Measurements from ENCODE around the gene RAPGEFL1. TPM values are rescaled to one million over a fixed set of nuclear protein-coding genes. Genes with fewer than 3 reads are reported as not detected.

The RAPGEFL1 gene
- total RNA-seq, 2 experiments from 2014 or later, result 7.7 to 9.4 TPM

GRCh38 chr17:40241252-40241834 lies 64.1 kb downstream of the RAPGEFL1 start:
- no peak for TF ChIP-seq CTCF (IDR thresholded peaks at IDR 0.05)

GRCh38 chr17:40242774-40243173 lies 65.5 kb downstream of the RAPGEFL1 start:
- Mint-ChIP-seq H3K36me3 (ENCODE audit: low read depth) (peaks cover 25% of the 10 kb centered on the region), H3K27me3 (no peaks in the 10 kb centered on the region), H3K9me3 (no peaks in the 10 kb centered on the region), H3K4me3 (no peak overlapping the region), H3K4me1 (ENCODE audit: low read depth) (peaks cover 49% of the 10 kb centered on the region), H3K27ac (peak overlapping the region; percentile 4)
- peaks cover 10% of the 10 kb centered on the region for H3K4me1 ChIP-seq (ENCODE audit: insufficient read depth, low read length)
- no peaks in the 10 kb centered on the region for H3K27me3 ChIP-seq (ENCODE audit: control insufficient read depth in 1 of 2, insufficient read depth in 2 of 2, low read length in 2 of 2)
- DNase-seq (no peak), ATAC-seq (ENCODE audit: poor library complexity) (no peak)
- H3K9me3 ChIP-seq (ENCODE audit: control insufficient read depth in 1 of 2, insufficient read depth in 1 of 2, low read length in 2 of 2), result no peaks in the 10 kb centered on the region
- POLR2A ChIA-PET, result no interaction called here
- no peak overlapping the region for H3K27ac ChIP-seq (ENCODE audit: low read depth in 1 of 2, low read length in 2 of 2)
- TF ChIP-seq CTCF (IDR thresholded peaks at IDR 0.05), result no peak
- H3K4me3 ChIP-seq (ENCODE audit: low read length), result no peak overlapping the region
- H3K36me3 ChIP-seq (ENCODE audit: insufficient read depth, low read length), result peaks cover 4% of the 10 kb centered on the region
- intact Hi-C loops (cut with DNase I, micrococcal nuclease), result no loop called here
- CTCF ChIA-PET, result no interaction called here

More at GRCh38 chr17:40241252-40241834, 64.1 kb downstream of the RAPGEFL1 start:
- Mint-ChIP-seq H3K4me3 (no peak overlapping the region), H3K27me3 (no peaks in the 10 kb centered on the region), H3K36me3 (ENCODE audit: low read depth) (peaks cover 31% of the 10 kb centered on the region), H3K27ac (peak overlapping the region; percentile 39), H3K9me3 (no peaks in the 10 kb centered on the region), H3K4me1 (ENCODE audit: low read depth) (peaks cover 48% of the 10 kb centered on the region)
- no peak for ATAC-seq (ENCODE audit: poor library complexity)
- Histone ChIP-seq H3K4me1 (ENCODE audit: insufficient read depth, low read length) (peaks cover 10% of the 10 kb centered on the region), H3K27me3 (ENCODE audit: control insufficient read depth in 1 of 2, insufficient read depth in 2 of 2, low read length in 2 of 2) (no peaks in the 10 kb centered on the region), H3K27ac (ENCODE audit: low read depth in 1 of 2, low read length in 2 of 2) (no peak overlapping the region), H3K9me3 (ENCODE audit: control insufficient read depth in 1 of 2, insufficient read depth in 1 of 2, low read length in 2 of 2) (no peaks in the 10 kb centered on the region), H3K36me3 (ENCODE audit: insufficient read depth, low read length) (peaks cover 4% of the 10 kb centered on the region), H3K4me3 (ENCODE audit: low read length) (no peak overlapping the region)
- intact Hi-C loops (cut with DNase I, micrococcal nuclease), result no loop called here
- no peak for DNase-seq
- POLR2A ChIA-PET, result interaction anchor here (1.2 kb wide), 1 partner anchor 50 kb away, joined by 3 read pairs; no protein-coding TSS in a partner anchor
- CTCF ChIA-PET, result no interaction called here

- Mint-ChIP-seq H3K36me3 (ENCODE audit: low read depth) (peaks cover 25% of the 10 kb centered on the region), H3K27me3 (no peaks in the 10 kb centered on the region), H3K4me1 (ENCODE audit: low read depth) (peaks cover 53% of the 10 kb centered on the region), H3K4me3 (no peak overlapping the region), H3K9me3 (no peaks in the 10 kb centered on the region), H3K27ac (peak overlapping the region; percentile 12)
- no peak for TF ChIP-seq CTCF (IDR thresholded peaks at IDR 0.05)
- POLR2A ChIA-PET, result no interaction called here
- Histone ChIP-seq H3K4me1 (ENCODE audit: insufficient read depth, low read length) (peaks cover 10% of the 10 kb centered on the region), H3K9me3 (ENCODE audit: control insufficient read depth in 1 of 2, insufficient read depth in 1 of 2, low read length in 2 of 2) (no peaks in the 10 kb centered on the region), H3K4me3 (ENCODE audit: low read length) (no peak overlapping the region), H3K36me3 (ENCODE audit: insufficient read depth, low read length) (peaks cover 4% of the 10 kb centered on the region), H3K27me3 (ENCODE audit: control insufficient read depth in 1 of 2, insufficient read depth in 2 of 2, low read length in 2 of 2) (no peaks in the 10 kb centered on the region), H3K27ac (ENCODE audit: low read depth in 1 of 2, low read length in 2 of 2) (no peak overlapping the region)
- ATAC-seq (ENCODE audit: poor library complexity) (no peak), DNase-seq (no peak)
- CTCF ChIA-PET, result no interaction called here
- intact Hi-C loops (cut with DNase I, micrococcal nuclease), result no loop called here
Measured at GRCh38 chr17:40243761-40244160, 66.5 kb downstream of the RAPGEFL1 start.
